K562 (cell line): Measurements from ENCODE around the gene EXOC4. TPM values are rescaled to one million over a fixed set of nuclear protein-coding genes. Genes with fewer than 3 reads are reported as not detected.

Source experiments
- ATAC-seq: fragments of 200-7000 bp; cut with Tn5 transposase; 3 replicates; pipeline ENCODE4 v1.9.1; 2020; ENCODE audit warnings: moderate library complexity
- BruUV-seq: library from RNA; stranded (reverse); fragments of 400-500 nt; replicated peaks from 2 replicates; lab custom pipeline; 2021; lab: Mats Ljungman, UMichigan
- CTCF ChIA-PET: fragments of 300-600 bp; formaldehyde crosslinking; extraction: SDS; loops from one replicate; lab custom pipeline; 2021; ENCODE audit warnings: low intra/inter-chr PET ratio; lab: Yijun Ruan, JAX
- POLR2A ChIA-PET: fragments of 300-600, 350-650 bp; sonication (Branson Sonifier 250); formaldehyde crosslinking; extraction: SDS; loops from one replicate; lab custom pipeline; 2021; ENCODE audit warnings: antibody characterized with exemption, inconsistent platforms; lab: Yijun Ruan, JAX
- DNase-seq, 4 experiments: peaks; one replicate each; pipeline versions ENCODE4 v3.0.0 to v3.0.0-alpha.2; 2011 to 2018; ENCODE audit warnings: low spot score in 3 of 4, mixed read lengths in 3 of 4; ENCODE audit errors: extremely low read depth in 1 of 4
- FAIRE-seq: peaks from 2 replicates; lab custom pipeline; 2011; peaks lifted over from hg19 to GRCh38; lab: Jason Lieb, UNC
- H2AFZ ChIP-seq: 2 replicates; pipeline ENCODE4 v1.6.0; 2011; ENCODE audit warnings: low read depth, low read length, control low read depth, inconsistent platforms
- H3K27ac ChIP-seq: fragments of 200-600 bp; 3 replicates; pipeline ENCODE4 v1.8.0; 2011; ENCODE audit warnings: low read depth, mild to moderate bottlenecking, control low read depth, inconsistent platforms, low read length, moderate library complexity, mixed read lengths; ENCODE audit errors: extremely low read depth
- H3K27me3 ChIP-seq, 2 experiments: fragments of 300-600 bp in 1 of 2; 2 replicates in 1 of 2; 3 replicates in 1 of 2; pipeline versions ENCODE4 v1.6.0 to v1.8.0; 2011; ENCODE audit warnings: inconsistent platforms in 2 of 2, low read length in 2 of 2, mild to moderate bottlenecking in 1 of 2, mixed read lengths in 1 of 2, moderate library complexity in 1 of 2; ENCODE audit not compliant: control insufficient read depth in 2 of 2, insufficient read depth in 2 of 2
- H3K36me3 ChIP-seq: fragments of 300-600 bp; 3 replicates; pipeline ENCODE4 v1.8.0; 2011; ENCODE audit warnings: mild to moderate bottlenecking, low read length, inconsistent platforms; ENCODE audit not compliant: control insufficient read depth, insufficient read depth
- H3K4me1 ChIP-seq, 2 experiments: fragments of 200-600 bp in 1 of 2; replicated peaks in 1 of 2; 2 replicates in 1 of 2; 3 replicates in 1 of 2; pipeline versions ENCODE4 v1.5.1 to v1.8.0; 2011; ENCODE audit warnings: inconsistent platforms in 2 of 2, low read length in 2 of 2, mild to moderate bottlenecking in 1 of 2, mixed read lengths in 1 of 2, moderate library complexity in 1 of 2; ENCODE audit not compliant: control insufficient read depth in 2 of 2, insufficient read depth in 2 of 2
- H3K4me2 ChIP-seq: 2 replicates; pipeline ENCODE4 v1.6.1; 2011; ENCODE audit warnings: low read length, control low read depth, inconsistent platforms, mixed read lengths; ENCODE audit not compliant: insufficient read depth
- H3K4me3 ChIP-seq: fragments of 200-600 bp; sonication (generic), shearing (Covaris generic); 2 replicates; pipeline ENCODE4 v1.5.1; 2016; ENCODE audit warnings: control low read depth, inconsistent platforms
- H3K79me2 ChIP-seq: fragments of 200-600 bp; 3 replicates; pipeline ENCODE4 v1.8.0; 2011; ENCODE audit warnings: low read length, inconsistent platforms; ENCODE audit not compliant: control insufficient read depth, insufficient read depth
- H3K9ac ChIP-seq, 2 experiments: 2 replicates each; pipeline versions ENCODE4 v1.6.0 to v1.6.1; 2011; ENCODE audit warnings: low read depth in 2 of 2, low read length in 2 of 2, control low read depth in 1 of 2, inconsistent platforms in 1 of 2, mild to moderate bottlenecking in 1 of 2, mixed read lengths in 1 of 2; ENCODE audit not compliant: insufficient read depth in 1 of 2
- H3K9me1 ChIP-seq: one replicate; pipeline ENCODE4 v1.6.0; 2011; ENCODE audit warnings: inconsistent platforms, mild to moderate bottlenecking, low read length, moderate library complexity; ENCODE audit not compliant: control insufficient read depth, insufficient read depth
- H3K9me3 ChIP-seq: replicated peaks from 2 replicates; pipeline ENCODE4 v1.5.1; 2011; ENCODE audit warnings: low read depth, low read length, inconsistent platforms; ENCODE audit not compliant: control insufficient read depth, insufficient read depth
- H4K20me1 ChIP-seq: replicated peaks from 2 replicates; pipeline ENCODE4 v1.6.1; 2011; ENCODE audit warnings: low read length, inconsistent platforms, mixed read lengths; ENCODE audit not compliant: control insufficient read depth, insufficient read depth
- CEBPB ChIP-seq: fragments of 450-650 bp; IDR thresholded peaks from 2 replicates; pipeline ENCODE4 v1.6.1; 2016; ENCODE audit warnings: missing genetic modification characterization, missing compliant biosample characterization
- CEBPG ChIP-seq, 3 experiments: fragments of 200-800 bp in 1 of 3; sonication (Bioruptor generic) in 1 of 3; sonication (generic) in 1 of 3; formaldehyde crosslinking in 1 of 3; IDR thresholded peaks in 2 of 3; conservative IDR thresholded peaks in 1 of 3; 2 replicates each; pipeline versions ENCODE4 v1.6.1 to v1.8.0; 2016 to 2022; ENCODE audit warnings: missing compliant biosample characterization in 2 of 3, missing genetic modification characterization in 2 of 3, mild to moderate bottlenecking in 1 of 3, missing genetic modification reagents in 1 of 3
- E2F5 ChIP-seq: sonication (generic); formaldehyde crosslinking; IDR thresholded peaks from 2 replicates; pipeline ENCODE4 v1.8.0; 2022; ENCODE audit warnings: mild to moderate bottlenecking, missing genetic modification reagents
- HLTF ChIP-seq: fragments of 450-650 bp; IDR thresholded peaks from 2 replicates; pipeline ENCODE4 v1.6.1; 2016
- ILF3 ChIP-seq: fragments of 450-650 bp; IDR thresholded peaks from 2 replicates; pipeline ENCODE4 v1.6.1; 2018; ENCODE audit warnings: antibody characterized with exemption, mild to moderate bottlenecking, moderate library complexity, borderline replicate concordance
- MEF2D ChIP-seq: conservative IDR thresholded peaks from 2 replicates; pipeline ENCODE4 v1.6.1; 2016; ENCODE audit warnings: low read depth, missing genetic modification characterization, missing compliant biosample characterization
- MTA2 ChIP-seq: fragments of 450-650 bp; IDR thresholded peaks from 2 replicates; pipeline ENCODE4 v1.6.1; 2016; ENCODE audit warnings: low read depth
- NR2C2 ChIP-seq, 2 experiments: fragments of 200-800 bp in 1 of 2; sonication (Bioruptor generic) in 1 of 2; sonication (generic) in 1 of 2; formaldehyde crosslinking in 1 of 2; IDR thresholded peaks; 2 replicates each; pipeline versions ENCODE4 v1.6.1 to v1.8.0; 2016 to 2022; ENCODE audit warnings: mild to moderate bottlenecking in 1 of 2, missing compliant biosample characterization in 1 of 2, missing genetic modification characterization in 1 of 2, missing genetic modification reagents in 1 of 2
- TARDBP ChIP-seq: fragments of 450-650 bp; IDR thresholded peaks from 2 replicates; pipeline ENCODE4 v1.6.1; 2016
- ZBTB2 ChIP-seq: fragments of 450-650 bp; IDR thresholded peaks from 2 replicates; pipeline ENCODE4 v1.6.1; 2016; ENCODE audit warnings: antibody characterized with exemption
- ZNF398 ChIP-seq: fragments of 250-450 bp; sonication (Bioruptor Pico); IDR thresholded peaks from 2 replicates; pipeline ENCODE4 v1.8.0; 2021; ENCODE audit warnings: moderate library complexity, mild to moderate bottlenecking, inconsistent platforms
- WGBS: fragments of 100-300 bp; shearing (Covaris generic); methylation state at CpG from one replicate; pipeline ENCODE4 v1.1.6; 2016; ENCODE audit warnings: low coverage, mixed read lengths; ENCODE audit not compliant: insufficient coverage; ENCODE audit errors: missing lambda C conversion rate; 5-methylcytosine and 5-hydroxymethylcytosine counted together
- in situ Hi-C: fragments of 300-500 bp; cut with MboI; formaldehyde crosslinking; loops from 4 replicates; pipeline ENCODE4 v1.15.0; 2018; ENCODE audit warnings: inconsistent platforms, mixed read lengths
- intact Hi-C: fragments of 100-400 bp; cut with micrococcal nuclease; formaldehyde crosslinking; loops from 2 replicates; pipeline ENCODE4 v1.14.2; 2022
- polyA plus RNA-seq, 8 experiments: library from polyadenylated mRNA; depleted of rRNA in 4 of 8; stranded (reverse) in 5 of 8; unstranded in 3 of 8; fragments of >200 nt; fragmentation: Nextera tagmentation in 2 of 8; fragmentation: Illumina TruSeq in 1 of 8; extraction: Ambion mirVana in 2 of 8; extraction: Trizol in 1 of 8; gene quantifications; 2 replicates each; pipeline versions ENCODE4 v1.2.1 to v1.2.3, GENCODE V29; 2011 to 2014; ENCODE audit warnings: inconsistent platforms in 1 of 8, missing spikeins in 1 of 8
- total RNA-seq, 7 experiments: library from RNA; depleted of rRNA in 6 of 7; stranded (reverse); fragments of >200 nt in 6 of 7; fragmentation: Illumina TruSeq in 2 of 7; extraction: Trizol in 2 of 7; gene quantifications; 2 replicates each; pipeline versions ENCODE4 v1.2.1 to v1.2.3, GENCODE V29; 2011 to 2021; ENCODE audit warnings: low replicate concordance in 1 of 7

Gene EXOC4
- total and polyA plus RNA-seq, 9 of the 15 experiments (the other 6 are each of a cell fraction or from before 2014, with no cell fraction given) = 18.5 to 73.1 (median 46.6) TPM

- no peak for FAIRE-seq
Observed at GRCh38 chr7:133957845-133958244, 705.0 kb downstream of the EXOC4 start.

GRCh38 chr7:133958822-133959221 lies 705.9 kb downstream of the EXOC4 start:
- POLR2A ChIA-PET = no interaction called here
- intact Hi-C loops = no loop called here
- TF ChIP-seq HLTF = no peak
- TF ChIP-seq ILF3 = no peak
- no peak for TF ChIP-seq MTA2
- no peak for TF ChIP-seq ZNF398 (CRISPR knock-in tag)
- TF ChIP-seq E2F5 = no peak
- TF ChIP-seq TARDBP = no peak
- TF ChIP-seq ZBTB2 = no peak
- TF ChIP-seq MEF2D (tag) = no peak

More at GRCh38 chr7:133957845-133958244, 705.0 kb downstream of the EXOC4 start:
- ATAC-seq (no peak), DNase-seq (no peak)
- Histone ChIP-seq H3K9me3 (peaks cover 2% of the 10 kb centered on the region; the same call in 1 of the 2 replicates), H3K4me3 (no peak overlapping the region), H4K20me1 (no peaks in the 10 kb centered on the region), H3K9ac (no peak overlapping the region), H3K79me2 (no peaks in the 10 kb centered on the region), H3K4me2 (no peak overlapping the region), H3K27me3 (no peaks in the 10 kb centered on the region), H3K4me1 (peaks cover 0 to 11% of the 10 kb centered on the region in 2 experiments; a peak in 1 of 5 replicates), H3K36me3 (no peaks in the 10 kb centered on the region), H2AFZ (no peak overlapping the region), H3K27ac (no peak overlapping the region), H3K9me1 (no peaks in the 10 kb centered on the region)
- intact Hi-C loops = no loop called here
- ChIA-PET CTCF (no interaction called here), POLR2A (no interaction called here)
- in situ Hi-C loops = no loop called here
- BruUV-seq = no TSS peak
- no peak for TF ChIP-seq CEBPB (tag)
- TF ChIP-seq NR2C2 (CRISPR knock-in tag; IDR thresholded peaks at IDR 0.05) = no peak
- TF ChIP-seq NR2C2 (tag; IDR thresholded peaks at IDR 0.05) = no peak
- TF ChIP-seq CEBPG (CRISPR knock-in tag; IDR thresholded peaks at IDR 0.05) = no peak
- TF ChIP-seq CEBPG (tag; conservative IDR thresholded peaks at IDR 0.05 in 1 of 2, IDR thresholded peaks at IDR 0.05 in 1 of 2) = 0 out of 4 replicates have a peak, but pooled peaks of 1 of the 2 experiments have one; percentile 17
- 39% methylated on average over 2 of the region's 2 CpGs for whole genome bisulfite sequencing

More at GRCh38 chr7:133958822-133959221, 705.9 kb downstream of the EXOC4 start:
- CTCF ChIA-PET = no interaction called here
- Histone ChIP-seq H3K9ac (no peak overlapping the region), H4K20me1 (no peaks in the 10 kb centered on the region), H3K27me3 (no peaks in the 10 kb centered on the region), H3K4me3 (no peak overlapping the region), H3K9me1 (no peaks in the 10 kb centered on the region), H3K4me1 (peaks cover 0 to 11% of the 10 kb centered on the region in 2 experiments; a peak in 2 of 5 replicates), H3K36me3 (no peaks in the 10 kb centered on the region), H3K4me2 (no peak overlapping the region), H3K9me3 (peaks cover 2% of the 10 kb centered on the region; the same call in 1 of the 2 replicates), H2AFZ (no peak overlapping the region), H3K79me2 (no peaks in the 10 kb centered on the region), H3K27ac (no peak overlapping the region)
- BruUV-seq = no TSS peak
- ATAC-seq (peak; percentile 48; the same call in 2 of the 3 replicates), DNase-seq (peak in 2 of 4 experiments; percentile 25 to 56), FAIRE-seq (no peak)
- in situ Hi-C loops = no loop called here
- WGBS = 10% methylated on average over 1 of the region's 1 CpG
